GM19193 (cell line): ENCODE measurements around the gene TMF1.

ENCODE experiments used
- POLR2A ChIP-seq: IDR thresholded peaks from 4 replicates; pipeline ENCODE4 v1.6.1; 2011; ENCODE audit not compliant: insufficient read depth, insufficient read length; ENCODE audit errors: extremely low read depth

TMF1 gene, protein sequence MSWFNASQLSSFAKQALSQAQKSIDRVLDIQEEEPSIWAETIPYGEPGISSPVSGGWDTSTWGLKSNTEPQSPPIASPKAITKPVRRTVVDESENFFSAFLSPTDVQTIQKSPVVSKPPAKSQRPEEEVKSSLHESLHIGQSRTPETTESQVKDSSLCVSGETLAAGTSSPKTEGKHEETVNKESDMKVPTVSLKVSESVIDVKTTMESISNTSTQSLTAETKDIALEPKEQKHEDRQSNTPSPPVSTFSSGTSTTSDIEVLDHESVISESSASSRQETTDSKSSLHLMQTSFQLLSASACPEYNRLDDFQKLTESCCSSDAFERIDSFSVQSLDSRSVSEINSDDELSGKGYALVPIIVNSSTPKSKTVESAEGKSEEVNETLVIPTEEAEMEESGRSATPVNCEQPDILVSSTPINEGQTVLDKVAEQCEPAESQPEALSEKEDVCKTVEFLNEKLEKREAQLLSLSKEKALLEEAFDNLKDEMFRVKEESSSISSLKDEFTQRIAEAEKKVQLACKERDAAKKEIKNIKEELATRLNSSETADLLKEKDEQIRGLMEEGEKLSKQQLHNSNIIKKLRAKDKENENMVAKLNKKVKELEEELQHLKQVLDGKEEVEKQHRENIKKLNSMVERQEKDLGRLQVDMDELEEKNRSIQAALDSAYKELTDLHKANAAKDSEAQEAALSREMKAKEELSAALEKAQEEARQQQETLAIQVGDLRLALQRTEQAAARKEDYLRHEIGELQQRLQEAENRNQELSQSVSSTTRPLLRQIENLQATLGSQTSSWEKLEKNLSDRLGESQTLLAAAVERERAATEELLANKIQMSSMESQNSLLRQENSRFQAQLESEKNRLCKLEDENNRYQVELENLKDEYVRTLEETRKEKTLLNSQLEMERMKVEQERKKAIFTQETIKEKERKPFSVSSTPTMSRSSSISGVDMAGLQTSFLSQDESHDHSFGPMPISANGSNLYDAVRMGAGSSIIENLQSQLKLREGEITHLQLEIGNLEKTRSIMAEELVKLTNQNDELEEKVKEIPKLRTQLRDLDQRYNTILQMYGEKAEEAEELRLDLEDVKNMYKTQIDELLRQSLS

DNA sequence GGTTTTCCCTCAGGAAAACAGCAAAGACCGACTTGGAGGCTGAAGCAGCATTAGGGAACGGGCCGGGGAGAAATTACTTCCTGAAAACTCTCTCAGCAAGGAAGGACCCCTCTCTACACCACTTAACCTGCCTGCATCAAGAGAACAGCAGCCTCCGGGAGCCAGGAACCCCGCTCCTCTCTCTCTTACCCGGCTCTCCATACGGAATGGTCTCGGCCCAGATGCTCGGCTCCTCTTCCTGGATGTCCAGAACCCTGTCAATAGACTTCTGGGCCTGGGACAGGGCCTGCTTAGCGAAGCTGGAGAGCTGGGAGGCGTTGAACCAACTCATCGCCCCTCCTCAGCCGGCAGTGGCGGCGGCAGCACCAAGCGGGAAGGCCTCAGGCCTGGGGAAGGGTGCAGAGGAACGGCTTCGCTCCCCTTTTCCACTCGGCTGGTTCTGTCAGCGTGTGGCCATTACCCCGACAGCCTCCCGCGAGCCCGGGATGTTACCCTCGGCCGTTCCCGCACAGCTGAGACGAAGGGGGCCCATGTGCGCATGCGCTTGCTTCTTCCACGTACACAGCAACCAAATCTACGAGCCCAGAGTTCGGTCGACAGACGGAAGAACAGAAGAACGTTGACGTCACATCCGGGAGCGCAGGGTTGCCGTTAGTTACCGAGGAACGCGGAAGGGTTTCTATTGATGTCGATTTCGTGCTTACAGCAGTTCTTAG is at the start of gene TMF1:
Gene TMF1 (minus strand): TSS at position 578 of the 716 bp plus-strand sequence. CDS start 247 bp downstream, at position 331.
- TF ChIP-seq POLR2A, result peak; percentile 77

DNA sequence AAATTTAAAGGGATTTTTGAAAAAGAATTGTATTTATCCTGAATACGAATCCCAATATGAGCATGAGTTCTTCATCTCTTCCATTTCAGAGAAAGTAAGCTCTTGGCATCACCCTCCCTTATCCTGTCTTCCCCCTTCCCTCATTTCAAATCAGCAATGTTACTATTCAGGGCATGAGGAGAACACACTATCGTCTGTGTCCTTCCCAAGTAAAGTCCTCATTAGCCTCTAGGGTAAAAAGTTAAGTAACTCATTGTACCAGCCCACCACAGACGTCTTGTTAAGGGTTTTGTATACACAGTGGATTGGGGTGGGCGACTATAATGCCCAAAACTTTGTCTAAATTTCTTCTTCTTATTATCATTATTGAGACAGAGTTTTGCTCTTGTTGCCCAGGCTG is 47.4 kb upstream of the TMF1 start:
- TF ChIP-seq POLR2A, result no peak

DNA sequence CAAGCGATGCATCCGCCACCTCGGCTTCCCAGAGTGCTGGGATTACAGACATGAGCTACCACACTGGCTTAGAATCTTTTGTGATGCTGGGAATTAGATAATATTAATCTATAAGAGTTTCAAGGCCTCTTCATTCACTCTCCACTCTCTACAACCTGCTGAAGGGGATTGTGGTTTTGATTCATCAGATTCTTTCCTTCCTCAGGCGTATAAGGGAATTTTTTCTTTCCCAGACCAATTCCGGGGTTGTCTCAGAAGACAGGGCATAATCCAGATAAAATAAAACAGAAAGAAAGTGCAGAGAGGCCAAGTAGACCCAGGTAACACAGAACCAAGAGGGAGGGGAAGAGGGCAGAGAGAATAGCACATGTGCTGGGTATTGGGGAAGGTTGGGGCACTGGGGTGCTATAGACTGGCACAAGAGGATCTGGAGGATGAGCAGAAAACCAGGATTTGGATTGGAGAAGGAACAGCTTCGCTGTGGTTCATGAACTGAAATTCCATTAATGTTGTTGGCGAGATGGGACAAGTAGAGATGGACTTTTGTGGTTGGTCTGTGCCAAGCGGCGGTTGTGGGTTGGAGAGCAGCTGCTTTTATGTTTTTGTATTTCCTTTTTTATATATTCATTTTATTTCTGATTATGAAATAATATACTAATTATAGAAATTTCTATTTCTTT is 45.4 kb upstream of the TMF1 start:
- no peak for TF ChIP-seq POLR2A

DNA sequence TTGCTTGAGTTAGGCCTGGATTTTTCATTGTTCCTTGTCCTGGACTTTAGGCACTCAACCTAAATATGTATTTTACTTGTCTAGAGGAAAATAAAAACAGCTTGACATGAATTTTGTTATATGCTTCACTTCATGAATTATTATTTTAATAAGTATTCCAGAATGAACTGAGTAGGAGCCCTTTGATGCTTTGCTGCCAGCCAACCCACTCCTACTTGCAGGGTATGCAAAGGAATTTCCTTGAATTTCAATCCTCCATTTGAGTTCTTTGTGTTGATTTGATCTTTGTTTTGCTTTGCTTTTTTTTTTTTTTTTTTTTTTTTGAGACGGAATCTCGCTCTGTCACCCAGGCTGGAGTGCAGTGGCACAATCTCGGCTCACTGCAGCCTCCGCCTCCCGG is 44.2 kb upstream of the TMF1 start:
- no peak for TF ChIP-seq POLR2A

DNA sequence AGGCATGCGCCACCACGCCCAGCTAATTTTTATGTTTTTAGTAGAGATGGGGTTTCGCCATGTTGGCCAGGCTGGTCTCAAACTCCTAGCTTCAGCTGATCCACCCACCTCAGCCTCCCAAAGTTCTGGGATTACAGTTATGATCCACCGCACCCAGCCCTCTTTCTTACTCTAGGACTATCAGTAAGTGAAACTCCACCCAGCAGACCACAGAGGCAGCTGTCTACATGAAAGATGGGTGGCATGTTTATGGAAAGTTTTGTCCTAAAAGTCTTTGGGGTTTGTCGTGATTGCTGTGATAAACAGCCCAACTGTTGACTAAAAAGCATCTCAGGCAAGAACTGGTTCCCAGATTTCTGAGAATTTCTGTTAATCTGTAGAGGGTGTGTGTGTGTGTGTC is 43.5 kb upstream of the TMF1 start:
- TF ChIP-seq POLR2A, result no peak

DNA sequence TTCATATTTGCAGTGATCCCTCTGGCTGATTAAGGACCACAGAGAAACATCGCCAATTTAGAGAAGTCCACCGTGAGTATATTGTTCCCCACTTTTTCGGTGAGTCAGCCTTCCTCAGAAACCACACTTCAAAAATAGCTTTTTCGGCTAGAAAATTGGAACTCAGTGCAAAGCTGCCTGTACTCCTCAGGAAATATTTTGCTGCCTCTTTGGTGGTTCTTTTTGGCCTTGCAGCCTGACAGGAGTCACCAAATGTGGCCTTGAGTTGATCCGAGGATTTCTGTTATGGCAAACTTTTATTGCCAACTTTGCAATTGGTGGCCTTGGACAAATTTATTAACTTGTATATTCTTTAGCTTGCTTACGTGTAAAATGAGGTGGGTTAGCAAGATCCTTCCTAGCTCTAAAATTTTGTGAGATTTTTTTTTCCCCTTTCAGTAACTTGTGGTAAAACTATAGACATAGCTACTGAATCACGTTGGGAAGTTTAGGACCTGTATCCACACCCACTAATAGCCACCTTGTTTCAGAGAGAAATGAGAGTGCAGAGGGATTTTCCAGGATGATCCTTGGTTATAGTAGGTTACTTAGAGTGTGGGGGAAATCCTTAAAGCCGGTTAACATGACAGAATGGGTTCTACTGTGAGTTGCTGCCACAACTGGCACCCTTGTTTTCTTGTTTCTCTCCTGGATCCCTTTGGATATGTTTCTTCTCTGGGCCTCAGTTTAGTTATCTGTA is 42.5 kb upstream of the TMF1 start:
- no peak for TF ChIP-seq POLR2A

DNA sequence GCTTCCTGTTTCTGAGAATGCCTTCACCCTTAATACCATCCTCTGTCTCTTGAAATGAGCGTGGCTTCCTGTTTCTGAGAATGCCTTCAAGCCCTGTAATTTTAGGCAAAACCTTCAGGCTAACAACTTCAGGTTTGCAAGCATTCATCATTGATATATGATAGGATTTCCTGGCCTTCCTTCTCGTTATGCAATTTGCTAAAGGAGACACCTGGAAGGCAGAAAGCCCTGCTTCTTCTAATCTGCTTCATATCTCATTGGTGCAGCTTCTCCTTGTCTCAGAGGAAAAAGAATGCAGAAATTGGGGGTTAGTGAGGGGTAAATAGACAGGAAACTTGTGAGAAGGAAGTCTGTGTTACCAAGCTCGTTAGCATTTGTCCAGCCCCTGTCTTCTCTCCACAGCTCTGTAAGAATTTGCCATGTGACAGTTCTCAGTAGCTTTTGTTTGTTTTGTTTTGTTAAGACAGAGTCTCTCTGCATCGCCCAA is 39.9 kb upstream of the TMF1 start:
- no peak for TF ChIP-seq POLR2A

DNA sequence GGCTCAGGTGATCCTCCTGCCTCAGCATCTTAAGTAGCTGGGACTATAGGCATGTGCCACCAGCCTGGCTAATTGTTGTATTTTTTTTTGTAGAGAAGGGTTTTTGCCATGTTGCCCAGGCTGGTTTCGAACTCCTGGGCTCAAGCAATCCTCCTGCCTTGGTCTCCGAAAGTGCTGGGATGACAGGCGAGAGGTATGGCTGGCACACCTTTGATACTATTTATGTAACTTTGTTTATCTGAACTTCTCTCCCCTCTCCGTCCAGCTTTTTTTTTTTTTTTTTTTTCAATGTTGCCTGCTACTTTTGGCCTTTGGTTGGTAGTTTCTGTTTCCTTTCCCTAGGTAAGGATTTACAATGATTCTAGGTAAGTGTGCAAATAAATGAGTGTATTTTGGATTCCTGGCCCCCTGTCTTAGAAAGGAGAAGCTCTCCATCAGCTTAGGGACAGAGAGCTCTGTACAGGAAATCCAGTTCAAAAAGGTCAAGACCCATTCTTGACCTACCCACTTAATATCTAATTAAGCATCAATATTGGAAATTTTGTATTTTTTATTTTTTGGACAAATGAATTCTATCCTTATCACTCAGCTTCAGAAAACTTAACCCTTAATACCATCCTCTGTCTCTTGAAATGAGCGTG is 39.4 kb upstream of the TMF1 start:
- TF ChIP-seq POLR2A, result no peak

DNA sequence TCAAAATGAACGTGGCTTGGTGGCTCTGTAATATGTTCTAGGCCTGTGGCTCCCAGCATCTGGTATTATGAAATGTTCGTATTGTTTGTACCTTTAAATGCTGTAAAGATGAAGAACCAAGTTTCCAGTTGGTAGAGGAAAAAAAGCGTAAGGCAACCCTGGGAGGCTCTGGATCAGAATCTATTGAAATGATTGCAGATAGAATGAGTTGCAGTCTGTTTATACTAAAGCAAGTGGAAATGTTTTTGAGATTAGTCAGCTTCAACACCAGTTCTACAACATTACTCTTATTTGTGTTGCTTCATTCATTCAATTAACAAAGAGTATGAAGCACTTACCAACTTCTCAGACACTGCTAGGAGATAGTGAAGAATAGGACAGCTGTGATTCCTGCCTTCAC is 37.9 kb upstream of the TMF1 start:
- TF ChIP-seq POLR2A, result no peak

DNA sequence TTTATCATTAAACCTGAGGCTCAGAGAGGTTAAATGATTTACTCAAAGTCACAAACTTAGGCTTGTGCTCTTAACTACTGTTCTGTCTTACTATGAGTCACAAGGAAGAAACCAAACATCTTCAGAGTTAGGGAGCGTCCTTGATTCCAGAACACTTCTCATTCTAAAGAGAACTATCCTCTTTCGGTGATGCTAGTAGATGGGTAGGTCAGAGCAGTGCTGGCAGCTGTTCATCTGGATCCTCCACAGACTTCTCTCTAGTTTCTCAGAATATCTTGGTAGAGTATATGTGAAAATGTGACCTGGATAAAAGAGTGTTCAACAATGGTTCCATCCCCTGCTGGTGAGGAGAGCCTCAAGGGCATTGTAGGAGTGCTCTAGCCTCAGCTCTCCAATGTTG is 35.9 kb upstream of the TMF1 start:
- no peak for TF ChIP-seq POLR2A

DNA sequence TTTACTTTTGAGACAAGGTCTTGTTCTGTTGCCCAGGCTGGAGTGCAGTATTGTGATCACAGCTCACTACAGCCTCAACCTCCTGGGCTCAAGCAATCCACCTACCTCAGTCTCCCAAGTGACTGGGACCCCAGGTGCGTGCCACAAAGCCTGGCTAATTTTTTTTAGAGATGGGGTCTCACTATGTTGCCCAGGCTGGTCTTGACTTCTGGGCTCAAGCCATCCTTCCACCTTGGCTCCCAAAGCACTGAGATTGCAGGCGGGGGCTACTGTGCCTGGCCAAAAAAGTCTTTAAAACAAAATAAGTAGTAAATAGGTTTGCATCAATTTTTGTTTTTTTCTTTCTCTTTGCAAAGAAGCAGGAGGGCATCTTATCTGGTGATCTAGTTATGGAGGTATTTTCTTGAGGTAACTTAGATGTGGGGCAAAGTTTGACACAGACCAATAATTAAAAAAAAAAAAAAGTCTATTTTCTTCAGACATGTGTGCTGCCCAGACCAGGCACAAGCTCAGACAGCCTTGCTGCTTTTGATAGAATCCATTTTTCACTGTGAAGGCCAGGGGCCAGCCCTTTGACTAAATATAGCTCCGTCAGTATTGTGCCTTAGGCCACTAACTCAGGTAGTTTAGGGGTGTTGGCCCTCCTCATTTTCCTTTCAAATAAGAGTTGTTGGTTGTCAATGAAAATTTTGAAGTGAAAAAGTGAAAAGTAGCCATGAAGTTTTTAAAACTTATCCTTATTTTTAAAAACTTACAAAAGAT is 35.1 kb upstream of the TMF1 start:
- no peak for TF ChIP-seq POLR2A
